ENCODE measurements around the gene SPEF2. TPM values are rescaled to one million over a fixed set of nuclear protein-coding genes. Genes with fewer than 3 reads are reported as not detected.

The SPEF2 gene
- total and polyA plus RNA-seq, 10 of the 15 experiments (the other 5 are each of a cell fraction or from before 2014, with no cell fraction given): 0.03 to 2.0 (median 0.07) TPM; not detected in 3

GRCh38 chr5:35820735-35821134 is 203.1 kb downstream of the SPEF2 start:
- H3K4me3 ChIP-seq: no peak overlapping the region

More at GRCh38 chr5:35820735-35821134, 203.1 kb downstream of the SPEF2 start:
- ChIA-PET SMC1A (ENCODE audit: uncharacterized antibody, unreplicated experiment) (interaction anchor here (1.0 to 5.9 kb wide), 5 partner anchors 10 to 64 kb away, joined by 3 to 29 read pairs (median 5); no protein-coding TSS in a partner anchor), CTCF (interaction anchor here (1.5 to 5.0 kb wide), 6 partner anchors 8 to 106 kb away, joined by 3 to 21 read pairs (median 9); no protein-coding TSS in a partner anchor), POLR2A (no interaction called here), RAD21 (ENCODE audit: unreplicated experiment) (interaction anchor here (1.2 kb wide), 1 partner anchor 44 kb away, joined by 3 read pairs; no protein-coding TSS in a partner anchor)
- Histone ChIP-seq H3K4me2 (ENCODE audit: control insufficient read depth, insufficient read depth) (no peak overlapping the region), H3K36me3 (ENCODE audit: control insufficient read depth in 2 of 2, insufficient read depth in 2 of 2, low read length in 1 of 2) (no peaks in the 10 kb centered on the region), H4K20me1 (ENCODE audit: control insufficient read depth, insufficient read depth) (no peaks in the 10 kb centered on the region), H2AFZ (ENCODE audit: control insufficient read depth, low read depth, low read length) (no peak overlapping the region), H3K27ac (ENCODE audit: control insufficient read depth, insufficient read depth) (no peak overlapping the region), H3K27me3 (replicated peaks in 1 of 2; ENCODE audit: control insufficient read depth in 2 of 2, insufficient read depth in 2 of 2, low read length in 1 of 2) (no peaks in the 10 kb centered on the region), H3K4me1 (ENCODE audit: control insufficient read depth, insufficient read depth, low read length) (no peaks in the 10 kb centered on the region), H3K9ac (ENCODE audit: control insufficient read depth, insufficient read depth, low read length) (no peak overlapping the region), H3K79me2 (ENCODE audit: control insufficient read depth, insufficient read depth, low read length) (no peaks in the 10 kb centered on the region), H3K9me3 (replicated peaks; ENCODE audit: control insufficient read depth, insufficient read depth, low read length) (no peaks in the 10 kb centered on the region)
- ATAC-seq: no peak
- DNase-seq (ENCODE audit: low read depth, low spot score): no peak
- intact Hi-C loops (cut with micrococcal nuclease; ENCODE audit: unreplicated experiment) (no loop called here), in situ Hi-C loops (cut with MboI) (no loop called here)
- 2% methylated on average over 4 of the region's 4 CpGs for WGBS (ENCODE audit: insufficient coverage, insufficient replicate concordance, low lambda C conversion rate, missing lambda C conversion rate)
- TF ChIP-seq EZH2 (IDR thresholded peaks at IDR 0.05; ENCODE audit: borderline replicate concordance, control insufficient read depth, low read depth, low read length) (no peak), MYB (IDR thresholded peaks at IDR 0.05; ENCODE audit: borderline replicate concordance, low read depth, low read length) (no peak), SKIL (IDR thresholded peaks at IDR 0.05; ENCODE audit: low read depth, poor library complexity, severe bottlenecking) (no peak), SUPT20H (IDR thresholded peaks at IDR 0.05; ENCODE audit: borderline replicate concordance, control insufficient read depth, low read depth, low read length) (no peak), REST (IDR thresholded peaks at IDR 0.05; ENCODE audit: low read depth, low read length) (no peak), ZNF274 (IDR thresholded peaks at IDR 0.05; ENCODE audit: insufficient read depth, insufficient read length) (no peak), RAD51 (IDR thresholded peaks at IDR 0.05) (no peak), MAX (IDR thresholded peaks at IDR 0.05; ENCODE audit: low read depth, low read length) (no peak), ZNF687 (IDR thresholded peaks at IDR 0.05) (no peak)
- FAIRE-seq: no peak
- BruUV-seq (replicated peaks): no TSS peak
